GM18519 (cell line): ENCODE data around the gene LIN9.

Experiments
- ATAC-seq: cut with Tn5 transposase; IDR thresholded peaks from one replicate; pipeline ENCODE4 v1.9.1; 2021; ENCODE audit warnings: mild to moderate bottlenecking, moderate library complexity; ENCODE audit not compliant: unreplicated experiment, low FRiP score

Gene LIN9

GRCh38 chr1:226185141-226186036 lies 123.6 kb downstream of the LIN9 start:
- no peak for ATAC-seq

- no peak for ATAC-seq
Observed at GRCh38 chr1:226181996-226182714, 126.8 kb downstream of the LIN9 start.
